Measurements from ENCODE around the gene GRK5. TPM values are rescaled to one million over a fixed set of nuclear protein-coding genes. Genes with fewer than 3 reads are reported as not detected.

The GRK5 gene
- total and polyA plus RNA-seq, 12 donors = 9.3 to 96.4 (median 21.5) TPM

- intact Hi-C loops (cut with DNase I) = no loop called here
- TF ChIP-seq CTCF (IDR thresholded peaks at IDR 0.05) = no peak
- TF ChIP-seq POLR2A (IDR thresholded peaks at IDR 0.05) = no peak
- no peaks in the 10 kb centered on the region for H3K9me3 ChIP-seq (replicated peaks in 1 of 3)
- DNase-seq = no peak
- WGBS, 4 donors = 74 to 81% (median 78%) methylated on average over 5 of the region's 5 CpGs
- H3K27me3 ChIP-seq = no peaks in the 10 kb centered on the region
- no peak overlapping the region for H3K27ac ChIP-seq
- no peaks in the 10 kb centered on the region for H3K4me1 ChIP-seq (replicated peaks in 1 of 2)
- H3K4me3 ChIP-seq = no peak overlapping the region
- H3K36me3 ChIP-seq (replicated peaks in 1 of 2) = no peaks in the 10 kb centered on the region
These were observed 292.3 kb downstream of the GRK5 start for GRCh38 chr10:119499677-119500002.

DNA sequence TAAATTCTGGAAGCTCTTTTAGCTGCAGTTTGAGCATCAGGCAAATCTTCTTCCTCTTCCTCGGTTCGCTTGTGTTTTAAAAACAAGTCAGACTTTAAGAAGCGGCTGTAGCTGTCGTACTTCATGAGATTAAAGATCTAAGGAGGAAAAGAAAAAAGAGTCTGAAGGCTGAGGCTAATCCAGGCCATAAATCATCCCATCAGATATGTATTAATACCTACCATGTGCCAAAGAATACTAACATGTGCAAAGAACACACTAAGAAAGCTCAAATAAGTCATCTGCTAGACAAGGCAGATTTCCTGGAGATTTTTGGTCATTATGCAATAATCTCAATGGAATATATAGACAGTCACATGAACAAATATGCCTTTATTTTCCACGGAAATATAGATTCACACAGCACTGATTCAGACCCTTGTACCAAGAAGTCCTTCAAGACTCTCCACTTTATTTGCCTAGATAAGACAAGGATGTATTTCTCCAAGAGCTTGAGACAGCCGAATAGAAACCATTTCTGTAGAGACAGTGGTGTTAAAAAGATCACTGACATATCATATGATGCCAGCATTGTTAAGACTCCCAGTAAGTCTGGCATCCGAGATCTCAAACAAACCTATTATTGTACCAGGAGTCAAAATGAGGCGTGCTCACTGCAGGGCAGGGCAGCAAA is 292.9 kb downstream of the GRK5 start:
- TF ChIP-seq CTCF (IDR thresholded peaks at IDR 0.05) (no peak), POLR2A (IDR thresholded peaks at IDR 0.05) (no peak)
- H3K9me3 ChIP-seq (replicated peaks in 1 of 3) = no peaks in the 10 kb centered on the region
- no peaks in the 10 kb centered on the region for H3K36me3 ChIP-seq (replicated peaks in 1 of 2)
- H3K27me3 ChIP-seq = no peaks in the 10 kb centered on the region
- H3K27ac ChIP-seq = no peak overlapping the region
- intact Hi-C loops (cut with DNase I) = no loop called here
- no peaks in the 10 kb centered on the region for H3K4me1 ChIP-seq (replicated peaks in 1 of 2)
- no peak overlapping the region for H3K4me3 ChIP-seq
- DNase-seq = no peak
- 62 to 70% (median 67%) methylated on average over 8 of the region's 8 CpGs for WGBS, 4 donors

DNA sequence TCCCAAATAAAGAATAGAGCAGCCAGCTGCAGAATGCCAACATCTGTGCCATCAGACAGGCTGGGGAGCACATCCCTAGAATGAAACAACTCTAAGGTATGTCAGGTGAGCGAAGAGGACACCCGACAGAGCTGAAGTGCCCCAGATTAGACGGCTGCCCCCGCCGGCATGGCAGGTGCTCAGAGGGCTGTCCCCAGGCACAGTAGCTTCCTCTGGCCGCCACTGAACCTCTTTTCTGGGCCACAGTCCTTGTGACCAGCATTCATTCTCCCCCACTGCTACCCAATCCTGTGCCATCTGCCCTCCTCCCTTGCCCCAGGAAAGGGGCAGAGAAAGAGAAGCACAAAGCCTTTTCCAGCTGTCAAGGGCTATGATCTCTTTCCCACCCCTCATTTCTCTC is 293.4 kb downstream of the GRK5 start:
- intact Hi-C loops (cut with DNase I) = no loop called here
- Histone ChIP-seq H3K4me3 (no peak overlapping the region), H3K36me3 (replicated peaks in 1 of 2) (no peaks in the 10 kb centered on the region), H3K4me1 (replicated peaks in 1 of 2) (no peaks in the 10 kb centered on the region), H3K27me3 (no peaks in the 10 kb centered on the region), H3K27ac (no peak overlapping the region), H3K9me3 (replicated peaks in 1 of 3) (no peaks in the 10 kb centered on the region)
- 78 to 90% (median 88%) methylated on average over 6 of the region's 6 CpGs for WGBS, 4 donors
- no peak for TF ChIP-seq CTCF (IDR thresholded peaks at IDR 0.05)
- TF ChIP-seq POLR2A (IDR thresholded peaks at IDR 0.05) = no peak
- no peak for DNase-seq

DNA sequence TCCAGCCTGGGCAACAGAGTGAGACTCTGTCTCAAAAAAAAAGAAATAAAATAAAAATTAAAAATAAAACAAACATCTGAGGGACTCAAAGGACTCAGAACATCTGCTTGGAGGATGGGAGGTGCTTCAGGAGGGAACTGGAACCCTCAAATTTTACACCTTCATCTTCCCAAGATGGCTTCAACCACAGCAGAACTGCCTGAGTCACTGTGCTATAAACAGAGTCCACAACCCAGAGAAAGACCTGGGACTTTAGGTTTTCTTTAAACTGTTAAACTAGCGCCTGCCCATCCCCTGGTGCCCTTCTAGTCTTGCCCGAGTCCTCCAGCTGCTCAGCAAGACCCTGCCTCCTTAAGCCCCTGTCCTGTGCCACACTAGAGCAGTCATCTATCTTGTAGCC is 294.3 kb downstream of the GRK5 start:
- intact Hi-C loops (cut with DNase I) = no loop called here
- H3K27me3 ChIP-seq = no peaks in the 10 kb centered on the region
- no peaks in the 10 kb centered on the region for H3K4me1 ChIP-seq (replicated peaks in 1 of 2)
- 62 to 86% (median 77%) methylated on average over 2 of the region's 2 CpGs for WGBS, 4 donors
- no peak overlapping the region for H3K4me3 ChIP-seq
- H3K27ac ChIP-seq = no peak overlapping the region
- no peak for DNase-seq
- TF ChIP-seq CTCF (IDR thresholded peaks at IDR 0.05) = no peak
- no peak for TF ChIP-seq POLR2A (IDR thresholded peaks at IDR 0.05)
- H3K36me3 ChIP-seq (replicated peaks in 1 of 2) = no peaks in the 10 kb centered on the region
- no peaks in the 10 kb centered on the region for H3K9me3 ChIP-seq (replicated peaks in 1 of 3)
